Activated naive CD4-positive, alpha-beta T cell treated with anti-CD3 and anti-CD28 coated beads, Interleukin-2, amount 50 U/mL, for 72 hours (primary cell): ENCODE measurements around the gene TMEM101. TPM values are rescaled to one million over a fixed set of nuclear protein-coding genes. Genes with fewer than 3 reads are reported as not detected.
A peak's percentile ranks its signal among the peaks of the same experiment; 100 is the strongest.
"Not testable (repeated sequence)": the region's sequence is repeated elsewhere in the genome, so short reads cannot be mapped to it uniquely, and the experiment has no call there.

Experiments used
- ATAC-seq, 2 donors: fragments of 150-1000 bp; cut with Tn5 transposase; 2 replicates each; pipeline ENCODE4 v1.10.0; 2021; ENCODE audit warnings: mild to moderate bottlenecking in 2 of 2, moderate library complexity in 2 of 2
- DNase-seq, 2 donors: peaks; one replicate each; pipeline ENCODE4 v3.0.0; 2021 to 2022; ENCODE audit warnings: low spot score in 2 of 2
- H3K27ac Mint-ChIP-seq, 2 donors: one replicate each; pipeline ENCODE4 v1.8.0; 2022; ENCODE audit warnings: mild to moderate bottlenecking in 2 of 2, mixed read lengths in 2 of 2
- H3K36me3 Mint-ChIP-seq, 2 donors: one replicate each; pipeline ENCODE4 v1.8.0; 2022; ENCODE audit warnings: mixed read lengths in 2 of 2
- H3K9me3 Mint-ChIP-seq, 2 donors: one replicate each; pipeline ENCODE4 v1.8.0; 2022; ENCODE audit warnings: mixed read lengths in 2 of 2
- total RNA-seq, 2 donors: library from RNA; stranded (reverse); gene quantifications; one replicate each; pipeline ENCODE4 v1.2.3, GENCODE V29; 2022

The TMEM101 gene
- total RNA-seq, 2 donors from 2014 or later = 32.8 to 43.6 TPM

GRCh38 chr17:43971436-43971835 is 43.3 kb downstream of the TMEM101 start:
- not testable (repeated sequence) for ATAC-seq

DNA sequence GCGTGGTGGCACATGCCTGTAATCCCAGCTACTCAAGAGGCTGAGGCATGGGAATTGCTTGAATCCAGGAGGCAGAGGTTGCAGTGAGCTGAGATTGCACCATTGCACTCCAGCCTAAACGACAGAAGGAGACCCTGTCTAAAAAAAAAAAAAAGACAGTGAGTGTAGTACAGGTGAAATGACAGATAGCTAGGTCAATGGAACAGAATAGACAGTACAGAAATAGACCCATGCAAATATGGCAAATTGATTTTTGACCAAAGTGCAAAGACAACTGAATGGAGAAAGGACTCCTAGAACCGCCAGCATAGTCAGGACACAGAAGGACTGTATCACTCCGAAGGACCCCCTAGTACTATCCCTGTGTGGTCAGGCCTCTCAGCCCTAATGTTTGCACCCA is 44.4 kb downstream of the TMEM101 start:
- Mint-ChIP-seq H3K36me3 (no peaks in the 10 kb centered on the region), H3K9me3 (no peaks in the 10 kb centered on the region), H3K27ac (no peak overlapping the region)
- no peak for ATAC-seq
- no peak for DNase-seq

More at GRCh38 chr17:43971436-43971835, 43.3 kb downstream of the TMEM101 start:
- DNase-seq, H3K9me3 Mint-ChIP-seq, H3K27ac Mint-ChIP-seq, H3K36me3 Mint-ChIP-seq: not testable (repeated sequence)

DNA sequence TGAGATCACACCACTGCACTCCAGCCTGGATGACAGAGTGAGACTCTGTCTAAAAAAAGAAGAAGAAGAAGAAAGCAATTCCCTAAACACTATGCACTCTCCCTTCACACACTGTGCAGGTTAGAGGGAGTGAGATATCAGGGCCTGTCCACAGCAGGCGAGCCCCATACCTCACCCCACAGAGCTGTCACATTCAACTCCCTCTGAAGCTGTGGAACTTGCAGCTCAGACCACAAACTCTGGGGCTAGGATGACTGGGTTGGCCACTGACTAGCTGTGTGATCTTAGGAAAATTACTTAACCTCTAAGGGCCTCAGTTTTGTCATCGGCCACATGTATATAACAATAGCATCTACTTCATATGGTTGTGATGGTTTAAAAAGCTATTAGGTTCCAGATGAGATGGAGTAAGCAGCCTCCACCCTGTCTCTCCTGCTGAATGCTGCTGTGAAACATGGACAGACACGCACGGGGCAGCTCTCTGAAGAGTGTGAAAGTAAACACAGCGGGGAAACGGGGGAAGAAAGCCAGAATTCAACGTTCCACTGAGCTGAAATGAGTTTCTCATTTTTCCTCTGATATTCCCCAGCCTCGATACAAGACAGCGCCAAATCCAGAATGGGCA is 47.4 kb downstream of the TMEM101 start:
- H3K27ac Mint-ChIP-seq = no peak overlapping the region
- DNase-seq = no peak
- H3K9me3 Mint-ChIP-seq = no peaks in the 10 kb centered on the region
- peak; percentile 45 to 63 for ATAC-seq
- no peaks in the 10 kb centered on the region for H3K36me3 Mint-ChIP-seq

DNA sequence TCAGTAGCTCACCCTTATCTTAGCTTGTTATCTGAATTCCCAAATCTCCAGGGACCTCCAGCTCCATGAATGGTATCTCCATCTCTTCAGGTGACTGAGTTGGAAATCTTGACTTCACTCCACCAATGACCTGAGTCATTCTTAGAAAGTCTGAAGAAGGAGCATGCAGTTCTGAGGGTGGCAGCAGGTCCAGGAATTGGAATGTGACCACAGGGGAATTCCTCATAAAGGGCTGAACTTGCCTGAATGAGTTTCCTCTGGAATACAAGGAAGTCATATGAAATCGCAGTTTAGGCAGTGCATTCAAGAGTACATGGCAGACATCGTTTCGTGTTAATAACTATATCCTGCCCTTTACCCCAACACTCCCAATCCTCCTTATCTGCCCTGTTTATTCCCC is 48.5 kb downstream of the TMEM101 start:
- DNase-seq (no peak), ATAC-seq (no peak)
- no peak overlapping the region for H3K27ac Mint-ChIP-seq
- no peaks in the 10 kb centered on the region for H3K9me3 Mint-ChIP-seq
- no peaks in the 10 kb centered on the region for H3K36me3 Mint-ChIP-seq

DNA sequence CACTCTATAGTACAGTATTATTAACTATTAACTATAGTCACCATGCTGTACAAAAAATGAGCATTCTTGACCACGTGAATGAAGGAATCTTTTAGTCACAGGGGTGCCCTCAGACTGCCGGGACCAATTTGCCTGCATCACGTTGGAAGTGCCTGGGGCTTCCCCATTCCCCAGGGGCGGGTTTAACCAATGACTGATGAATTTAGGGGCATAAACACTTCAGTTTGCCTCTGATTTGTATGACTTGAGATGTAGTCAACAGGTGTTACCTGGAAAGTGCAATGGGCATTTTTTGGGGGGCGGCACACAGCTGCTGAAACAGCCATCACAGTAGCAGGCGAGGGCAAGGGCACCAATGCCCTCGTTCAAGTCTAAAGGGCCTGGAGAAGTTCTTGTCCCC is 52.3 kb downstream of the TMEM101 start:
- no peak for DNase-seq
- Mint-ChIP-seq H3K9me3 (no peaks in the 10 kb centered on the region), H3K36me3 (no peaks in the 10 kb centered on the region), H3K27ac (no peak overlapping the region)
- ATAC-seq = no peak

DNA sequence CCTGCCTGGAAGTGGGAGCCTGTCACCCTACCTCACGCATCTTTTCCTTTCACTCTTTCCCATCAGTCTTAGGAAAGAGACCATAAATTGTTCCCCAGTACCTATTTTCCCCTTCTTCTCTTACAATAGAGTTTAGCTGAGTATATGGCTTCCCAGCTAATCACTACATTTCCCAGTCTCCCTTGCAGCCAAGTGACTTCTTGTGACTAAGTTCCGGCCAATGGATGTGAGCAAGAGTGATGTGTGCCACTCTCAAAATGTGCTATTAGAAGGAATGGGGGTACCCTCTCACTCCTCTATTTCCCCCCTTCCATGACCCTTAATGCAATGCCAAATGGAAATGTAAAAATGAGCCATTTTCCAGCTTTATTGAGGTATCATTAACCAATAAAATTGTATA is 52.8 kb downstream of the TMEM101 start:
- DNase-seq = no peak
- Mint-ChIP-seq H3K36me3 (no peaks in the 10 kb centered on the region), H3K9me3 (no peaks in the 10 kb centered on the region), H3K27ac (no peak overlapping the region)
- no peak for ATAC-seq

- not testable (repeated sequence) for H3K9me3 Mint-ChIP-seq, DNase-seq, H3K27ac Mint-ChIP-seq, H3K36me3 Mint-ChIP-seq, ATAC-seq
These were observed 53.5 kb downstream of the TMEM101 start for GRCh38 chr17:43961292-43961691.

Other genes starting within 250 kb of the TMEM101 start
- 10 to 100 TPM; 15.2 to 24.8 TPM for gene DUSP3, start 236.0 kb downstream of the TMEM101 start, total RNA-seq
- gene CFAP97D1, start 234.5 kb downstream of the TMEM101 start, total RNA-seq = not detected
- gene MPP3, start 181.8 kb downstream of the TMEM101 start, total RNA-seq = under 1 TPM in 1 of 2 donors, not detected in 1; 0.99 TPM
- not detected for gene CD300LG, start 167.8 kb downstream of the TMEM101 start, total RNA-seq
- 1 to 10 TPM; 4.6 to 6.0 TPM for gene MPP2, start 107.4 kb downstream of the TMEM101 start, total RNA-seq
- gene PPY, start 72.5 kb downstream of the TMEM101 start, total RNA-seq = not detected
- gene PYY, start 61.0 kb downstream of the TMEM101 start, total RNA-seq = not detected
- gene NAGS, start 10.3 kb downstream of the TMEM101 start, total RNA-seq = 1 to 10 TPM in 1 of 2 donors, under 1 TPM in 1; 0.18 to 3.0 TPM
- 10 to 100 TPM; 71.4 to 73.5 TPM for gene LSM12, start 51.7 kb upstream of the TMEM101 start, total RNA-seq
- gene G6PC3, start 55.8 kb upstream of the TMEM101 start, total RNA-seq = 10 to 100 TPM; 17.7 to 20.3 TPM
- 10 to 100 TPM; 17.3 to 27.8 TPM for gene HDAC5, start 108.7 kb upstream of the TMEM101 start, total RNA-seq
- gene HROB, start 127.0 kb upstream of the TMEM101 start, total RNA-seq = 10 to 100 TPM; 23.7 to 25.0 TPM
- under 1 TPM; 0.39 to 0.52 TPM for gene ASB16, start 155.7 kb upstream of the TMEM101 start, total RNA-seq
- gene TMUB2, start 172.0 kb upstream of the TMEM101 start, total RNA-seq = 10 to 100 TPM; 27.4 to 50.4 TPM
- 10 to 100 TPM; 81.1 to 94.4 TPM for gene ATXN7L3, start 184.9 kb upstream of the TMEM101 start, total RNA-seq
- 100 to 1,000 TPM; 112 to 134 TPM for gene UBTF, start 204.7 kb upstream of the TMEM101 start, total RNA-seq